Activated CD4-positive, alpha-beta T cell treated with anti-CD3 and anti-CD28 coated beads for 36 hours (primary cell): ENCODE data around the gene CROCC. TPM values are rescaled to one million over a fixed set of nuclear protein-coding genes. Genes with fewer than 3 reads are reported as not detected.

Experiments
- ATAC-seq: fragments of 200-7000 bp; cut with Tn5 transposase; one replicate; pipeline ENCODE4 v1.10.0; 2021; ENCODE audit warnings: mild to moderate bottlenecking, moderate library complexity
- CTCF ChIA-PET: fragments of 350-600 bp; sonication (Branson Sonifier 250); formaldehyde crosslinking; loops from one replicate; lab custom pipeline; 2021; ENCODE audit warnings: antibody characterized with exemption; lab: Charles Lee
- POLR2A ChIA-PET: fragments of 350-600 bp; sonication (Branson Sonifier 250); formaldehyde crosslinking; loops from one replicate; lab custom pipeline; 2021; ENCODE audit warnings: antibody characterized with exemption, inconsistent platforms; lab: Charles Lee
- DNase-seq: peaks from one replicate; pipeline ENCODE4 v3.0.0-alpha.2; 2020
- H3K27ac Mint-ChIP-seq: one replicate; pipeline ENCODE4 v1.8.0; 2021; ENCODE audit warnings: mixed read lengths
- H3K27me3 Mint-ChIP-seq: one replicate; pipeline ENCODE4 v1.8.0; 2021; ENCODE audit warnings: mixed read lengths
- H3K36me3 Mint-ChIP-seq: one replicate; pipeline ENCODE4 v1.8.0; 2021; ENCODE audit warnings: low read depth, mixed read lengths
- H3K4me1 Mint-ChIP-seq: one replicate; pipeline ENCODE4 v1.8.0; 2021; ENCODE audit warnings: mixed read lengths
- H3K4me3 Mint-ChIP-seq: one replicate; pipeline ENCODE4 v1.8.0; 2021; ENCODE audit warnings: mild to moderate bottlenecking, moderate library complexity, mixed read lengths
- H3K9me3 Mint-ChIP-seq: one replicate; pipeline ENCODE4 v1.8.0; 2021; ENCODE audit warnings: low read depth, mixed read lengths
- intact Hi-C, 2 experiments: fragments of 100-400 bp; cut with DNase I in 1 of 2; cut with micrococcal nuclease in 1 of 2; formaldehyde crosslinking; loops; one replicate each; pipeline versions ENCODE4 v1.14.2 to v1.15.1; 2022 to 2024; cut with DNase I, micrococcal nuclease
- total RNA-seq, 2 experiments: library from RNA; stranded (reverse); gene quantifications; one replicate each; pipeline ENCODE4 v1.2.3, GENCODE V29; 2021

CROCC gene
- total RNA-seq, 2 experiments from 2014 or later: 18.4 to 25.7 TPM

DNA sequence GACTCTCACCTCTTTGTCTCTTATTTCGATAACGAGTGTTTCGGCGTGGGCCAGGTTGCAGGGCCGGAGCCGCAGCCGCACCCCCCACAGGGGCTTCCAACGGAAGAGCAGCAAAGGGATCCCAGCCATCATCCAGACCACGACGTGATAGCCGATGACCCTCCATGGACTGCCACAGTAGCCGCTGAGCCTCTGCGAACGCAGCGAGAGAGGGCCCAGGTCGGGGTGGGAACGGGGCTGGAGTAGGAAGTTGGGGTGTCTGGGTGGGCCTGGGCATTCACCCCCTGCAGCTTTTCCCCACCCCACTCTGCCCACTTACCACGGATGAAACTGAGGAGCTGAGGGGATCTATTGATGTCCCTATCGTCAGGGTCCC lies 83.6 kb downstream of the CROCC start:
- Mint-ChIP-seq H3K27me3 (no peaks in the 10 kb centered on the region), H3K9me3 (no peaks in the 10 kb centered on the region), H3K4me3 (no peak overlapping the region), H3K36me3 (no peaks in the 10 kb centered on the region), H3K27ac (no peak overlapping the region), H3K4me1 (peaks cover 8% of the 10 kb centered on the region)
- intact Hi-C loops: loop anchor here in 1 of 2 experiments (5.0 kb wide), 1 partner anchor 43 kb away; no protein-coding TSS in a partner anchor
- POLR2A ChIA-PET: no interaction called here
- DNase-seq (no peak), ATAC-seq (no peak)
- CTCF ChIA-PET: no interaction called here

GRCh38 chr1:17007121-17007520 lies 85.4 kb downstream of the CROCC start:
- ChIA-PET CTCF (no interaction called here), POLR2A (interaction anchor here (0.6 kb wide), 1 partner anchor 66 kb away, joined by 3 read pairs; no protein-coding TSS in a partner anchor)
- H3K27ac Mint-ChIP-seq: no peak overlapping the region
- no peak for ATAC-seq
- intact Hi-C loops: loop anchor here in 1 of 2 experiments (5.0 kb wide), 1 partner anchor 45 kb away; no protein-coding TSS in a partner anchor
- no peaks in the 10 kb centered on the region for H3K9me3 Mint-ChIP-seq
- no peak overlapping the region for H3K4me3 Mint-ChIP-seq
- DNase-seq: no peak
- H3K4me1 Mint-ChIP-seq: peaks cover 18% of the 10 kb centered on the region
- no peaks in the 10 kb centered on the region for H3K27me3 Mint-ChIP-seq
- no peaks in the 10 kb centered on the region for H3K36me3 Mint-ChIP-seq

GRCh38 chr1:17008208-17008855 lies 86.6 kb downstream of the CROCC start:
- Mint-ChIP-seq H3K27ac (no peak overlapping the region), H3K36me3 (no peaks in the 10 kb centered on the region), H3K9me3 (no peaks in the 10 kb centered on the region), H3K4me3 (no peak overlapping the region), H3K27me3 (no peaks in the 10 kb centered on the region), H3K4me1 (peaks cover 20% of the 10 kb centered on the region)
- ChIA-PET POLR2A (no interaction called here), CTCF (no interaction called here)
- ATAC-seq (no peak), DNase-seq (no peak)
- intact Hi-C loops: loop anchor here in 1 of 2 experiments (5.0 kb wide), 1 partner anchor 46 kb away; no protein-coding TSS in a partner anchor

GRCh38 chr1:17009706-17010105 lies 88.0 kb downstream of the CROCC start:
- Mint-ChIP-seq H3K36me3 (no peaks in the 10 kb centered on the region), H3K27ac (no peak overlapping the region), H3K9me3 (no peaks in the 10 kb centered on the region), H3K27me3 (no peaks in the 10 kb centered on the region), H3K4me1 (peaks cover 20% of the 10 kb centered on the region), H3K4me3 (no peak overlapping the region)
- POLR2A ChIA-PET: interaction anchor here (0.6 to 1.0 kb wide), 2 partner anchors 49 to 105 kb away, joined by 3 read pairs; no protein-coding TSS in a partner anchor
- ATAC-seq: no peak
- CTCF ChIA-PET: interaction anchor here (0.9 to 1.4 kb wide), 2 partner anchors 38 to 49 kb away, joined by 3 to 5 read pairs; no protein-coding TSS in a partner anchor
- DNase-seq: no peak
- intact Hi-C loops: loop anchor here (2.0 to 5.0 kb wide), 3 partner anchors 47 to 428 kb away; partner anchors contain the start of gene RCC2 (in 1 of the 2)

DNA sequence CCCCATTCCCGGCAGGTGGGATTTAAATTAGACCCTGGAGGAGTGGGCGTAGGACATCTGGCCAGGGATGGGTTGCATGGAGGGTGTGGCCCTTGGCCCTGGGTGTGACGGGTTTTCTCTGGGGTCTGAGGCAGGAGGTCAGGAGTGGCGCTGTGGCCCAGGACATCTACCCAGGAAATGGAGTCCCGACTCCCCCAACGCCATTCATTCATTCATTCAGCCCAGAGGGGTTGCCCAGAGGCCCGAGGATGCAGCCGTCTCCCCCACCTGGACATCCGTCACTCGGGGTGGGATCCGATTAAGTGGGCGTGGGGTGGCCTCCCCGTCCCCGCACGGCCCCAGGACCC lies 89.3 kb downstream of the CROCC start:
- peak overlapping the region; percentile 79 for H3K4me3 Mint-ChIP-seq
- peaks cover 20% of the 10 kb centered on the region for H3K4me1 Mint-ChIP-seq
- DNase-seq (no peak), ATAC-seq (no peak)
- ChIA-PET POLR2A (interaction anchor here (0.6 kb wide), 1 partner anchor 95 kb away, joined by 3 read pairs; no protein-coding TSS in a partner anchor), CTCF (interaction anchor here (1.4 kb wide), 1 partner anchor 51 kb away, joined by 5 read pairs; no protein-coding TSS in a partner anchor)
- intact Hi-C loops: loop anchor here (1.0 to 5.0 kb wide), 5 partner anchors 43 to 426 kb away; partner anchors contain the start of genes SDHB (in 2 of the 2) and RCC2 (in 1 of the 2)
- no peaks in the 10 kb centered on the region for H3K27me3 Mint-ChIP-seq
- no peaks in the 10 kb centered on the region for H3K9me3 Mint-ChIP-seq
- no peaks in the 10 kb centered on the region for H3K36me3 Mint-ChIP-seq
- H3K27ac Mint-ChIP-seq: peak overlapping the region; percentile 55

- Mint-ChIP-seq H3K36me3 (no peaks in the 10 kb centered on the region), H3K27ac (peak within 1 kb of the TSS; percentile 55), H3K9me3 (no peaks in the 10 kb centered on the region), H3K27me3 (no peaks in the 10 kb centered on the region), H3K4me1 (peaks cover 20% of the 10 kb centered on the region), H3K4me3 (peak within 1 kb of the TSS; percentile 79)
- ATAC-seq (peak; percentile 99), DNase-seq (peak; percentile 90)
- ChIA-PET POLR2A (no interaction called here), CTCF (no interaction called here)
- intact Hi-C loops: loop anchor here (1.0 to 5.0 kb wide), 5 partner anchors 43 to 426 kb away; partner anchors contain the start of genes SDHB (in 2 of the 2) and RCC2 (in 1 of the 2)
Measured at GRCh38 chr1:17011439-17012307, 89.9 kb downstream of the CROCC start, which contains the start of gene ATP13A2. Gene ATP13A2 (minus strand): TSS chr1:17011928. CDS start chr1:17011738, 190 bp downstream.

DNA sequence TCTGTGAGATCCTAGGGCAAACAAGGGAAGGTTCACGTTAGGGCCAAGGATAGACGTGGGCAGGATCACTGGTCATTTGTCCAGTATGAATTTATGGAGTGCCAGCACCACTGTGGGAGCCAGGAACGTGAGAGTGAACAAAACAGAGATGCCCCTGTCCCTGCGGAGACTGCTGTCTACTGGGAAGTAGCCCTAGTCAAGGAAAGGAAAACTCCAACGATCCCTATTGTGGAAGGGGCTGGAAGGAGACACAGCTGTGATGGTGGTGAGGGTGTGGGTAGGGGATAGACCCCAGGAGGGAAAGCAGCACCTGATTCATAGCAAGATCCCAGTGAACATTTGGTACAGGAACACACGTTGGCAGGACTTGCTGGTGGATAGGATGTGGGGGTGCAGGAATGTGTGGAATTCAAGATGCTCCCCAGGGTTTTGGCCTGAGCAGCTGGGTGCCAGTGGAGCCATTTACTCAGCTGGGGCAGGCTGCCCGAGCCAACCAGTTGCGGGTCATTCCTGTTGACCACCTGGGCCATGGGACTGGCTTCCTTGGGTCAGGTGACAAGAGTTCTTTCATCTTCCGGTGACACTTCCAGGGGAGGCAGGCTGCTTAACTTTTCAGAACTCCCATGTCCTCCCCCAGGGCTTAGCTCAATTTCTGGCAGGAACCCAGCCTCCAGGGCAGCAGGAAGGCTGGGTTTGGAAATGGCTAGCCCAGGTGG lies 91.2 kb downstream of the CROCC start:
- H3K4me1 Mint-ChIP-seq: peaks cover 20% of the 10 kb centered on the region
- no peaks in the 10 kb centered on the region for H3K9me3 Mint-ChIP-seq
- ATAC-seq (no peak), DNase-seq (no peak)
- ChIA-PET CTCF (interaction anchor here (0.6 to 1.1 kb wide), 3 partner anchors 11 to 62 kb away, joined by 3 to 5 read pairs (median 3); no protein-coding TSS in a partner anchor), POLR2A (no interaction called here)
- no peaks in the 10 kb centered on the region for H3K27me3 Mint-ChIP-seq
- H3K36me3 Mint-ChIP-seq: no peaks in the 10 kb centered on the region
- intact Hi-C loops: loop anchor here in 1 of 2 experiments (5.0 kb wide), 1 partner anchor 424 kb away; the partner anchor contains the start of gene RCC2
- H3K27ac Mint-ChIP-seq: no peak overlapping the region
- H3K4me3 Mint-ChIP-seq: no peak overlapping the region

- DNase-seq (no peak), ATAC-seq (no peak)
- POLR2A ChIA-PET: interaction anchor here (0.6 kb wide), 1 partner anchor 304 kb away, joined by 4 read pairs; no protein-coding TSS in a partner anchor
- Mint-ChIP-seq H3K36me3 (peaks cover 5% of the 10 kb centered on the region), H3K9me3 (no peaks in the 10 kb centered on the region), H3K4me3 (no peak overlapping the region), H3K27me3 (no peaks in the 10 kb centered on the region), H3K4me1 (peaks cover 20% of the 10 kb centered on the region), H3K27ac (no peak overlapping the region)
- intact Hi-C loops: loop anchor here in 1 of 2 experiments (5.0 kb wide), 1 partner anchor 424 kb away; the partner anchor contains the start of gene RCC2
- CTCF ChIA-PET: interaction anchor here (0.6 to 1.1 kb wide), 4 partner anchors 10 to 62 kb away, joined by 3 to 5 read pairs (median 3); no protein-coding TSS in a partner anchor
Measured at GRCh38 chr1:17013491-17014320, 92.0 kb downstream of the CROCC start.

- ChIA-PET POLR2A (interaction anchor here (0.6 kb wide), 1 partner anchor 306 kb away, joined by 4 read pairs; no protein-coding TSS in a partner anchor), CTCF (no interaction called here)
- Mint-ChIP-seq H3K9me3 (no peaks in the 10 kb centered on the region), H3K27me3 (no peaks in the 10 kb centered on the region), H3K36me3 (peaks cover 14% of the 10 kb centered on the region), H3K4me3 (no peak overlapping the region), H3K4me1 (peaks cover 24% of the 10 kb centered on the region), H3K27ac (no peak overlapping the region)
- DNase-seq: no peak
- intact Hi-C loops: loop anchor here in 1 of 2 experiments (5.0 kb wide), 1 partner anchor 422 kb away; the partner anchor contains the start of gene RCC2
- no peak for ATAC-seq
Measured at GRCh38 chr1:17014671-17015567, 93.2 kb downstream of the CROCC start.
